SK-N-SH (cell line): ENCODE data around the gene SETD1A. TPM values are rescaled to one million over a fixed set of nuclear protein-coding genes. Genes with fewer than 3 reads are reported as not detected.

Source experiments
- CTCF ChIA-PET: fragments of 300-600, 350-600 bp; formaldehyde crosslinking; extraction: SDS; loops from one replicate; lab custom pipeline; 2021; lab: Yijun Ruan, JAX
- POLR2A ChIA-PET: fragments of 350-600 bp; sonication (Branson Sonifier 250); formaldehyde crosslinking; extraction: SDS; loops from one replicate; lab custom pipeline; 2020; ENCODE audit warnings: antibody characterized with exemption, inconsistent platforms; lab: Yijun Ruan, JAX
- DNase-seq: peaks from one replicate; pipeline ENCODE4 v3.0.0; 2012
- H2AFZ ChIP-seq: fragments of 200-600 bp; sonication (generic); 2 replicates; pipeline ENCODE4 v1.8.1; 2016; ENCODE audit warnings: antibody characterized with exemption, mild to moderate bottlenecking, low read depth
- H3F3A ChIP-seq: fragments of 200-600 bp; sonication (generic); replicated peaks from 2 replicates; pipeline ENCODE3; 2016; ENCODE audit warnings: antibody characterized with exemption, mild to moderate bottlenecking; ENCODE audit not compliant: insufficient read depth
- H3K27ac ChIP-seq, 2 experiments: fragments of 200-500 bp in 1 of 2; fragments of 200-600 bp in 1 of 2; sonication (Bioruptor generic) in 1 of 2; sonication (generic), shearing (Covaris generic) in 1 of 2; 2 replicates each; pipeline versions ENCODE4 v1.5.1 to v1.6.1; 2014 to 2016; ENCODE audit warnings: low read depth in 2 of 2, inconsistent platforms in 1 of 2, low read length in 1 of 2, mild to moderate bottlenecking in 1 of 2, mixed read lengths in 1 of 2
- H3K27me3 ChIP-seq: fragments of 200-600 bp; sonication (generic), shearing (Covaris generic); 2 replicates; pipeline ENCODE4 v1.6.1; 2016; ENCODE audit warnings: mixed run types; ENCODE audit not compliant: insufficient read depth
- H3K36me3 ChIP-seq, 2 experiments: fragments of 200-500 bp in 1 of 2; fragments of 200-600 bp in 1 of 2; sonication (Bioruptor generic) in 1 of 2; sonication (generic) in 1 of 2; replicated peaks in 1 of 2; 2 replicates each; pipeline versions ENCODE3 to v1.5.1; 2014 to 2016; ENCODE audit warnings: low read length in 1 of 2, mild to moderate bottlenecking in 1 of 2; ENCODE audit not compliant: insufficient read depth in 2 of 2, control insufficient read depth in 1 of 2
- H3K4me1 ChIP-seq, 2 experiments: fragments of 200-500 bp in 1 of 2; fragments of 200-600 bp in 1 of 2; sonication (Bioruptor generic) in 1 of 2; sonication (generic), shearing (Covaris generic) in 1 of 2; 2 replicates each; pipeline versions ENCODE4 v1.5.1 to v1.6.1; 2014 to 2016; ENCODE audit warnings: low read depth in 1 of 2, low read length in 1 of 2, mixed run types in 1 of 2; ENCODE audit not compliant: insufficient read depth in 2 of 2, control insufficient read depth in 1 of 2
- H3K4me2 ChIP-seq: fragments of 200-600 bp; sonication (generic), shearing (Covaris generic); 2 replicates; pipeline ENCODE4 v1.6.1; 2017; ENCODE audit warnings: mixed run types
- H3K4me3 ChIP-seq, 2 experiments: fragments of 200-500 bp in 1 of 2; fragments of 200-600 bp in 1 of 2; sonication (Bioruptor generic) in 1 of 2; sonication (generic), shearing (Covaris generic) in 1 of 2; 2 replicates each; pipeline versions ENCODE4 v1.5.1 to v1.8.1; 2014 to 2016; ENCODE audit warnings: low read depth in 2 of 2, inconsistent platforms in 1 of 2, low read length in 1 of 2, mild to moderate bottlenecking in 1 of 2, mixed read lengths in 1 of 2, moderate library complexity in 1 of 2
- H3K79me2 ChIP-seq: fragments of 200-600 bp; sonication (generic); 2 replicates; pipeline ENCODE4 v1.8.1; 2017; ENCODE audit warnings: mild to moderate bottlenecking; ENCODE audit not compliant: insufficient read depth
- H3K9ac ChIP-seq: fragments of 200-600 bp; sonication (generic); 2 replicates; pipeline ENCODE4 v1.6.1; 2017; ENCODE audit warnings: mixed run types
- H3K9me2 ChIP-seq: fragments of 200-600 bp; sonication (generic); 2 replicates; pipeline ENCODE4 v1.6.1; 2017; ENCODE audit warnings: mixed run types
- H3K9me3 ChIP-seq: fragments of 200-600 bp; sonication (generic); 2 replicates; pipeline ENCODE4 v1.6.1; 2017; ENCODE audit warnings: mixed run types, mild to moderate bottlenecking, moderate library complexity
- H4K20me1 ChIP-seq: fragments of 200-600 bp; sonication (generic); 2 replicates; pipeline ENCODE4 v1.6.1; 2017; ENCODE audit warnings: mild to moderate bottlenecking, mixed run types; ENCODE audit not compliant: insufficient read depth
- ELF1 ChIP-seq: IDR thresholded peaks from 2 replicates; pipeline ENCODE4 v1.4.0; 2012
- EZH2phosphoT487 ChIP-seq: fragments of 200-600 bp; sonication (generic); IDR thresholded peaks from 2 replicates; pipeline ENCODE4 v1.6.1; 2017; ENCODE audit warnings: low read depth, mixed run types, mild to moderate bottlenecking, antibody characterized with exemption, moderate library complexity, borderline replicate concordance
- FOXJ3 ChIP-seq: sonication (generic); formaldehyde crosslinking; IDR thresholded peaks from 2 replicates; pipeline ENCODE4 v1.5.1; 2020; ENCODE audit warnings: mild to moderate bottlenecking, missing genetic modification reagents
- GABPA ChIP-seq: IDR thresholded peaks from 2 replicates; pipeline ENCODE4 v1.4.0; 2012; ENCODE audit warnings: low read depth, mild to moderate bottlenecking
- GATA2 ChIP-seq: sonication (generic); formaldehyde crosslinking; IDR thresholded peaks from 2 replicates; pipeline ENCODE4 v1.5.0; 2020; ENCODE audit warnings: mild to moderate bottlenecking, missing genetic modification reagents
- NFIC ChIP-seq: IDR thresholded peaks from 2 replicates; pipeline ENCODE4 v1.4.0; 2012; ENCODE audit warnings: borderline replicate concordance
- TCF12 ChIP-seq: IDR thresholded peaks from 2 replicates; pipeline ENCODE4 v1.4.0; 2012
- WGBS: methylation state at CpG from one replicate; pipeline ENCODE4 v1.1.6; 2017; ENCODE audit warnings: low lambda C conversion rate; 5-methylcytosine and 5-hydroxymethylcytosine counted together
- polyA plus RNA-seq, 3 experiments: library from polyadenylated mRNA; depleted of rRNA; stranded (reverse); fragments of >200 nt; gene quantifications; 2 replicates each; pipeline ENCODE4 v1.2.3, GENCODE V29; 2012

The SETD1A gene
- polyA plus RNA-seq, 1 of the 3 experiments (the other 2 are of a cell fraction) = 6.8 TPM

- CTCF ChIA-PET = interaction anchor here (0.9 to 2.6 kb wide), 4 partner anchors 12 to 17 kb away, joined by 3 to 15 read pairs (median 6); partner anchors contain the start of genes HSD3B7 and STX1B
- no peaks in the 10 kb centered on the region for H4K20me1 ChIP-seq
- no peaks in the 10 kb centered on the region for H3K9me2 ChIP-seq
- POLR2A ChIA-PET = no interaction called here
- TF ChIP-seq ELF1 = no peak
- TF ChIP-seq NFIC = no peak
- TF ChIP-seq TCF12 = no peak
- TF ChIP-seq EZH2phosphoT487 = no peak
- no peak for TF ChIP-seq FOXJ3 (CRISPR knock-in tag)
- peaks cover 17 to 18% of the 10 kb centered on the region in 2 experiments; a peak in 3 of 4 replicates for H3K4me1 ChIP-seq
- peak overlapping the region in 1 of 2 experiments; percentile 92; a peak in 3 of 4 replicates for H3K27ac ChIP-seq
- peaks cover 1% of the 10 kb centered on the region; the same call in 1 of the 2 replicates for H3K79me2 ChIP-seq
- H3K9ac ChIP-seq = peak overlapping the region; percentile 65
- 86% methylated on average over 3 of the region's 6 CpGs for WGBS
- peaks cover 23% of the 10 kb centered on the region for H3F3A ChIP-seq
- H2AFZ ChIP-seq = peak overlapping the region; percentile 2; the same call in 1 of the 2 replicates
- no peaks in the 10 kb centered on the region for H3K9me3 ChIP-seq
- no peak overlapping the region for H3K4me3 ChIP-seq
- H3K36me3 ChIP-seq = peaks cover 2 to 3% of the 10 kb centered on the region in 2 experiments
- no peaks in the 10 kb centered on the region for H3K27me3 ChIP-seq
- no peak for DNase-seq
- peak overlapping the region; percentile 78 for H3K4me2 ChIP-seq
Observed at GRCh38 chr16:30998852-30999761, 41.6 kb downstream of the SETD1A start.

GRCh38 chr16:31000671-31001382 is 43.3 kb downstream of the SETD1A start:
- Histone ChIP-seq H2AFZ (no peak overlapping the region), H3K9ac (no peak overlapping the region), H3K27ac (no peak overlapping the region), H4K20me1 (no peaks in the 10 kb centered on the region), H3K36me3 (peaks cover 0 to 2% of the 10 kb centered on the region in 2 experiments), H3K9me2 (no peaks in the 10 kb centered on the region), H3K4me2 (no peak overlapping the region), H3K79me2 (peaks cover 16% of the 10 kb centered on the region; the same call in 1 of the 2 replicates), H3K4me1 (peaks cover 17 to 18% of the 10 kb centered on the region in 2 experiments; a peak in 3 of 4 replicates), H3K4me3 (no peak overlapping the region), H3F3A (peaks cover 23% of the 10 kb centered on the region), H3K9me3 (no peaks in the 10 kb centered on the region), H3K27me3 (no peaks in the 10 kb centered on the region)
- TF ChIP-seq GATA2 (no peak), GABPA (no peak)
- ChIA-PET POLR2A (no interaction called here), CTCF (interaction anchor here (0.8 to 1.9 kb wide), 2 partner anchors 15 to 16 kb away, joined by 3 to 7 read pairs; partner anchors contain the start of gene HSD3B7)
- no peak for DNase-seq
- 94% methylated on average over 19 of the region's 19 CpGs for WGBS
